HG03175 (cell line): ENCODE measurements around the gene RNF213.
A peak's percentile ranks its signal among the peaks of the same experiment; 100 is the strongest.
"Not testable (repeated sequence)": the region's sequence is repeated elsewhere in the genome, so short reads cannot be mapped to it uniquely, and the experiment has no call there.

Experiments
- ATAC-seq: cut with Tn5 transposase; IDR thresholded peaks from one replicate; pipeline ENCODE4 v1.9.1; 2021; ENCODE audit warnings: mild to moderate bottlenecking, moderate library complexity; ENCODE audit not compliant: unreplicated experiment

Gene RNF213

GRCh38 chr17:80248894-80249710, 11.6 kb upstream of the RNF213 start:
- ATAC-seq: no peak

GRCh38 chr17:80251966-80252365, 8.7 kb upstream of the RNF213 start:
- no peak for ATAC-seq

- ATAC-seq: peak; percentile 58
These were observed 7.8 kb upstream of the RNF213 start for GRCh38 chr17:80252871-80253270.

GRCh38 chr17:80253631-80254395, 6.8 kb upstream of the RNF213 start:
- ATAC-seq: no peak

- no peak for ATAC-seq
These were observed 6.0 kb upstream of the RNF213 start for GRCh38 chr17:80254396-80255251.

- ATAC-seq: no peak
These were observed 4.7 kb upstream of the RNF213 start for GRCh38 chr17:80256034-80256350.

GRCh38 chr17:80257716-80258213, 2.9 kb upstream of the RNF213 start:
- ATAC-seq: no peak

GRCh38 chr17:80258296-80258695, 2.4 kb upstream of the RNF213 start:
- not testable (repeated sequence) for ATAC-seq

GRCh38 chr17:80259457-80260068, 1.1 kb upstream of the RNF213 start:
- no peak for ATAC-seq

- peak; percentile 29 for ATAC-seq
These were observed 550 bp upstream of the RNF213 start for GRCh38 chr17:80260069-80260535.

- ATAC-seq: no peak
These were observed 675 bp downstream of the RNF213 start for GRCh38 chr17:80261159-80261894.

- no peak for ATAC-seq
These were observed 1.2 kb downstream of the RNF213 start for GRCh38 chr17:80261895-80262279.

- no peak for ATAC-seq
These were observed 1.6 kb downstream of the RNF213 start for GRCh38 chr17:80262291-80262690.

GRCh38 chr17:80262775-80263244, 2.2 kb downstream of the RNF213 start:
- ATAC-seq: no peak

GRCh38 chr17:80263253-80264204, 2.9 kb downstream of the RNF213 start:
- peak; percentile 39 for ATAC-seq

- ATAC-seq: no peak
These were observed 3.8 kb downstream of the RNF213 start for GRCh38 chr17:80264205-80265075.

GRCh38 chr17:80265205-80266068, 4.8 kb downstream of the RNF213 start:
- ATAC-seq: no peak
